Natural killer cell (primary cell): ENCODE measurements around the gene DCTPP1. TPM values are rescaled to one million over a fixed set of nuclear protein-coding genes. Genes with fewer than 3 reads are reported as not detected.
"Not testable (repeated sequence)": the region's sequence is repeated elsewhere in the genome, so short reads cannot be mapped to it uniquely, and the experiment has no call there.

Source experiments
- ATAC-seq, 3 donors: fragments of 150-1000 bp in 2 of 3; fragments of 200-7000 bp in 1 of 3; cut with Tn5 transposase; 1 replicate in 1 of 3; 2 replicates in 2 of 3; pipeline ENCODE4 v1.10.0; 2021; ENCODE audit warnings: mild to moderate bottlenecking in 2 of 3, moderate library complexity in 2 of 3
- DNase-seq, 2 donors: peaks; one replicate each; pipeline versions ENCODE4 v3.0.0 to v3.0.0-alpha.2; 2013 to 2021; ENCODE audit warnings: mixed read lengths in 1 of 2
- H3K27ac ChIP-seq: one replicate; pipeline ENCODE4 v1.5.1; 2013; ENCODE audit warnings: mild to moderate bottlenecking, low read length
- H3K27me3 ChIP-seq: one replicate; pipeline ENCODE4 v1.6.1; 2013; ENCODE audit warnings: low read length; ENCODE audit not compliant: control insufficient read depth, insufficient read depth
- H3K36me3 ChIP-seq: one replicate; pipeline ENCODE4 v1.6.1; 2013; ENCODE audit warnings: low read length; ENCODE audit not compliant: control insufficient read depth, insufficient read depth
- H3K4me1 ChIP-seq: one replicate; pipeline ENCODE4 v1.6.1; 2013; ENCODE audit warnings: low read length; ENCODE audit not compliant: control insufficient read depth, insufficient read depth
- H3K4me3 ChIP-seq: one replicate; pipeline ENCODE4 v1.5.1; 2013; ENCODE audit warnings: low read length
- H3K9me3 ChIP-seq: one replicate; pipeline ENCODE4 v1.6.1; 2013; ENCODE audit warnings: low read length; ENCODE audit not compliant: control insufficient read depth, insufficient read depth
- H3K27ac Mint-ChIP-seq, 2 donors: one replicate each; pipeline ENCODE4 v1.8.0; 2022; ENCODE audit warnings: mild to moderate bottlenecking in 2 of 2, mixed read lengths in 2 of 2, moderate library complexity in 1 of 2
- H3K27me3 Mint-ChIP-seq, 2 donors: one replicate each; pipeline ENCODE4 v1.8.0; 2022; ENCODE audit warnings: low read depth in 2 of 2, mixed read lengths in 2 of 2
- H3K36me3 Mint-ChIP-seq: one replicate; pipeline ENCODE4 v1.8.0; 2022; ENCODE audit warnings: mixed read lengths
- H3K4me1 Mint-ChIP-seq, 2 donors: one replicate each; pipeline ENCODE4 v1.8.0; 2022; ENCODE audit warnings: mixed read lengths in 2 of 2
- H3K4me3 Mint-ChIP-seq: one replicate; pipeline ENCODE4 v1.8.0; 2022; ENCODE audit warnings: mild to moderate bottlenecking, moderate library complexity, mixed read lengths
- H3K9me3 Mint-ChIP-seq, 2 donors: one replicate each; pipeline ENCODE4 v1.8.0; 2022; ENCODE audit warnings: mixed read lengths in 2 of 2
- WGBS: methylation state at CpG from one replicate; pipeline ENCODE4 v1.1.7; 2013; ENCODE audit warnings: missing lambda C conversion rate; ENCODE audit not compliant: insufficient coverage; 5-methylcytosine and 5-hydroxymethylcytosine counted together
- intact Hi-C: fragments of 100-400 bp; cut with micrococcal nuclease; formaldehyde crosslinking; loops from one replicate; pipeline ENCODE4 v1.14.2; 2022
- total RNA-seq, 4 donors: library from RNA; stranded (reverse); fragments of 120-200 nt in 1 of 4; gene quantifications; one replicate each; pipeline versions ENCODE4 v1.2.3 to v1.2.4, GENCODE V29; 2013 to 2022
- TF ChIP-seq, protein P1 (sequence below): fragments of 200-600 bp; IDR thresholded peaks from one replicate; pipeline ENCODE4 v1.8.0; 2022; ENCODE audit warnings: antibody characterized with exemption

Gene DCTPP1
- total RNA-seq, 3 donors from 2014 or later (not counting 1 experiment from before 2014, with no cell fraction given): 11.2 to 16.9 (median 15.2) TPM

GRCh38 chr16:30457743-30458560 is 28.1 kb upstream of the DCTPP1 start:
- no peaks in the 10 kb centered on the region for H3K27me3 ChIP-seq
- intact Hi-C loops: no loop called here
- WGBS: 78% methylated on average over 15 of the region's 16 CpGs
- Mint-ChIP-seq H3K27me3 (no peaks in the 10 kb centered on the region), H3K36me3 (no peaks in the 10 kb centered on the region), H3K27ac (peak overlapping the region; percentile 85), H3K4me1 (peaks cover 35 to 50% of the 10 kb centered on the region in 2 donors), H3K4me3 (peak overlapping the region; percentile 49), H3K9me3 (no peaks in the 10 kb centered on the region)
- H3K4me3 ChIP-seq: no peak overlapping the region
- no peaks in the 10 kb centered on the region for H3K36me3 ChIP-seq
- H3K4me1 ChIP-seq: peaks cover 40% of the 10 kb centered on the region
- DNase-seq: no peak
- H3K27ac ChIP-seq: peak overlapping the region; percentile 73
- TF ChIP-seq, protein P1, sequence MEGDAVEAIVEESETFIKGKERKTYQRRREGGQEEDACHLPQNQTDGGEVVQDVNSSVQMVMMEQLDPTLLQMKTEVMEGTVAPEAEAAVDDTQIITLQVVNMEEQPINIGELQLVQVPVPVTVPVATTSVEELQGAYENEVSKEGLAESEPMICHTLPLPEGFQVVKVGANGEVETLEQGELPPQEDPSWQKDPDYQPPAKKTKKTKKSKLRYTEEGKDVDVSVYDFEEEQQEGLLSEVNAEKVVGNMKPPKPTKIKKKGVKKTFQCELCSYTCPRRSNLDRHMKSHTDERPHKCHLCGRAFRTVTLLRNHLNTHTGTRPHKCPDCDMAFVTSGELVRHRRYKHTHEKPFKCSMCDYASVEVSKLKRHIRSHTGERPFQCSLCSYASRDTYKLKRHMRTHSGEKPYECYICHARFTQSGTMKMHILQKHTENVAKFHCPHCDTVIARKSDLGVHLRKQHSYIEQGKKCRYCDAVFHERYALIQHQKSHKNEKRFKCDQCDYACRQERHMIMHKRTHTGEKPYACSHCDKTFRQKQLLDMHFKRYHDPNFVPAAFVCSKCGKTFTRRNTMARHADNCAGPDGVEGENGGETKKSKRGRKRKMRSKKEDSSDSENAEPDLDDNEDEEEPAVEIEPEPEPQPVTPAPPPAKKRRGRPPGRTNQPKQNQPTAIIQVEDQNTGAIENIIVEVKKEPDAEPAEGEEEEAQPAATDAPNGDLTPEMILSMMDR: no peak
- H3K9me3 ChIP-seq: no peaks in the 10 kb centered on the region
- no peak for ATAC-seq

DNA sequence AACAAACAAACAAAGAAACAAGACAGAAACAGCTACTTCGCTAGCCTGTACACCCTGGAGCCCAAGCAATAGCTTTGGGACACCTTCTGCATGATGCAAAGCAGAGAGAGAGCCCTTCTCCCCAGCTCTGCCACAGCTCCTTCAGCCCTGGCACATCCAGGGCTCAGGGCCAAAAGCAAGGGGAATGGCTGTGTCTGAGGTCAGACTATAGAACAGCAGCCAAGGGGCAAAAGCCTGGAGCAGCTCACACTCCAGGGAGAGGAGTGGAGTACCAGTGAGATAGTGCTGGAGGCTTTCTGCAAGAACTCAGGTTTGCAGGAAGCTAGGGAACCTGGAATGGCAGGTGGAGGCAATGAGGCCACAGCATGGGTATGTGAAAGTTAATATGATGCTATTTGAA is 27.4 kb upstream of the DCTPP1 start:
- DNase-seq (no peak), ATAC-seq (no peak)
- Histone ChIP-seq H3K9me3 (no peaks in the 10 kb centered on the region), H3K27me3 (no peaks in the 10 kb centered on the region), H3K4me1 (peaks cover 45% of the 10 kb centered on the region), H3K27ac (no peak overlapping the region), H3K4me3 (no peak overlapping the region), H3K36me3 (no peaks in the 10 kb centered on the region)
- TF ChIP-seq, protein P1: no peak
- Mint-ChIP-seq H3K36me3 (no peaks in the 10 kb centered on the region), H3K27ac (no peak overlapping the region), H3K9me3 (no peaks in the 10 kb centered on the region), H3K4me1 (peaks cover 41 to 57% of the 10 kb centered on the region in 2 donors), H3K4me3 (peak overlapping the region; percentile 9), H3K27me3 (no peaks in the 10 kb centered on the region)
- intact Hi-C loops: no loop called here
- 100% methylated on average over 1 of the region's 1 CpG for WGBS

GRCh38 chr16:30456302-30456701 is 26.5 kb upstream of the DCTPP1 start:
- H3K4me3 Mint-ChIP-seq: no peak overlapping the region
- H3K9me3 Mint-ChIP-seq: no peaks in the 10 kb centered on the region
- H3K36me3 Mint-ChIP-seq: no peaks in the 10 kb centered on the region
- DNase-seq (no peak), ATAC-seq (no peak)
- TF ChIP-seq, protein P1: no peak
- H3K4me3 ChIP-seq: no peak overlapping the region
- no peaks in the 10 kb centered on the region for H3K27me3 ChIP-seq
- no CpG with 5 or more reads among the region's 1 CpG for WGBS
- intact Hi-C loops: no loop called here
- peak overlapping the region; percentile 24 to 46 for H3K27ac Mint-ChIP-seq
- H3K27ac ChIP-seq: no peak overlapping the region
- peaks cover 41 to 57% of the 10 kb centered on the region in 2 donors for H3K4me1 Mint-ChIP-seq
- no peaks in the 10 kb centered on the region for H3K27me3 Mint-ChIP-seq
- H3K4me1 ChIP-seq: peaks cover 47% of the 10 kb centered on the region
- H3K36me3 ChIP-seq: no peaks in the 10 kb centered on the region
- no peaks in the 10 kb centered on the region for H3K9me3 ChIP-seq

DNA sequence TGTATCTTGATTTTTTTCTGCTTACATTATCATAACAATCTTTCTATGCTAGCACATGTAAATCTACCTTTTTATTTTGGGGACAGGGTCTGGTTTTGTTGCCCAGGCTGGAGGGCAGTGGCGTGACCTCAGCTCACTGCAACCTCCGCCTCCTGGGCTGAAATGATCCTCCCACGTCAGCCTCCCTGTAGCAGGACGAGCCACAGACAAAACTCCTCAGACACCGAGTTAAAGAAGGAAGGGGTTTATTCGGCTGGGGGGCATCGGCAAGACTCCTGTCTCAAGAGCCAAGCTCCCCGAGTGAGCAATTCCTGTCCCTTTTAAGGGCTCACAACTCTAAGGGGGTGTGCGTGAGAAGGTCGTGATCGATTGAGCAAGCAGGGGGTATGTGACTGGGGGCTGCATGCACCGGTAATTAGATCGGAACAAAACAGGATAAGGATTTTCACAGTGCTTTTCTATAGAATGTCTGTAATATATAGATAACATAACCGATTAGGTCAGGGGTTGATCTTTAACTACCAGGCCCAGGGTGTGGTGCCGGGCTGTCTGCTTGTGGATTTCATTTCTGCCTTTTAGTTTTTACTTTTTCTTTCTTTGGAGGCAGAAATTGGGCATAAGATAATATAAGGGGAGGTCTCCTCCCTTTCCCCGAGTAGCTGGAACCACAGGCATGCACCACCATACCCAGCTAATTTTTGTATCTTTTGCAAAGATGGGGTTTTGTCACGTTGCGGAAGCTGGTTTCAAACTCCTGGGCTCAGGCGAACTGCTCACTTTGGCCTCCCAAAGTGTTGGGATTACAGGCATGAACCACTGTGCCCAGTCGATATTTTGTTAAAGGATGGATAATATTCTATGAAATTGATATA is 23.1 kb upstream of the DCTPP1 start:
- H3K27ac Mint-ChIP-seq: peak overlapping the region in 1 of 2 donors; percentile 34
- H3K4me1 Mint-ChIP-seq: peaks cover 37 to 50% of the 10 kb centered on the region in 2 donors
- H3K27me3 Mint-ChIP-seq, H3K36me3 ChIP-seq, ATAC-seq, H3K27me3 ChIP-seq, H3K9me3 ChIP-seq, H3K4me3 ChIP-seq, intact Hi-C loops, H3K36me3 Mint-ChIP-seq, DNase-seq, H3K27ac ChIP-seq, H3K4me3 Mint-ChIP-seq, H3K9me3 Mint-ChIP-seq: not testable (repeated sequence)
- 85% methylated on average over 17 of the region's 20 CpGs for WGBS
- H3K4me1 ChIP-seq: peaks cover 42% of the 10 kb centered on the region
